ENCODE data around the gene GABRA5.

- TF ChIP-seq CTCF (IDR thresholded peaks at IDR 0.05; ENCODE audit: low read depth, low read length) (no peak), EZH2phosphoT487 (IDR thresholded peaks at IDR 0.05; ENCODE audit: low read depth) (no peak)
Measured at GRCh38 chr15:26852980-26853379, 13.9 kb upstream of the GABRA5 start.

All from OCI-LY3 (cell line).